Neural crest cell (in vitro differentiated cells): Measurements from ENCODE around the gene PHTF2. TPM values are rescaled to one million over a fixed set of nuclear protein-coding genes. Genes with fewer than 3 reads are reported as not detected.

ENCODE experiments used
- DNase-seq: peaks from one replicate; pipeline ENCODE4 v3.0.0; 2021; ENCODE audit warnings: low read depth, mixed read lengths, low spot score
- H3K27ac Mint-ChIP-seq: one replicate; pipeline ENCODE4 v1.8.0; 2021; ENCODE audit warnings: mild to moderate bottlenecking, mixed read lengths; ENCODE audit not compliant: unreplicated experiment
- H3K27me3 Mint-ChIP-seq: 2 replicates; pipeline ENCODE4 v1.8.0; 2021; ENCODE audit warnings: low read depth, mild to moderate bottlenecking, mixed read lengths
- H3K36me3 Mint-ChIP-seq: 2 replicates; pipeline ENCODE4 v1.8.0; 2021; ENCODE audit warnings: low read depth, mild to moderate bottlenecking, mixed read lengths
- H3K4me1 Mint-ChIP-seq: 2 replicates; pipeline ENCODE4 v1.8.0; 2021; ENCODE audit warnings: mixed read lengths
- H3K4me3 Mint-ChIP-seq: one replicate; pipeline ENCODE4 v1.8.0; 2021; ENCODE audit warnings: mild to moderate bottlenecking, mixed read lengths
- H3K9me3 Mint-ChIP-seq: 2 replicates; pipeline ENCODE4 v1.8.0; 2021; ENCODE audit warnings: mixed read lengths
- total RNA-seq: library from RNA; stranded (reverse); gene quantifications from 2 replicates; pipeline ENCODE4 v1.2.1, GENCODE V29; 2021
- TF ChIP-seq, protein P1 (sequence below): fragments of 200-600 bp; sonication (generic); conservative IDR thresholded peaks from 2 replicates; pipeline ENCODE4 v1.5.0; 2021; ENCODE audit warnings: antibody characterized with exemption, mild to moderate bottlenecking

The PHTF2 gene
- total RNA-seq, 1 donor from 2014 or later, result 19.8 TPM

DNA sequence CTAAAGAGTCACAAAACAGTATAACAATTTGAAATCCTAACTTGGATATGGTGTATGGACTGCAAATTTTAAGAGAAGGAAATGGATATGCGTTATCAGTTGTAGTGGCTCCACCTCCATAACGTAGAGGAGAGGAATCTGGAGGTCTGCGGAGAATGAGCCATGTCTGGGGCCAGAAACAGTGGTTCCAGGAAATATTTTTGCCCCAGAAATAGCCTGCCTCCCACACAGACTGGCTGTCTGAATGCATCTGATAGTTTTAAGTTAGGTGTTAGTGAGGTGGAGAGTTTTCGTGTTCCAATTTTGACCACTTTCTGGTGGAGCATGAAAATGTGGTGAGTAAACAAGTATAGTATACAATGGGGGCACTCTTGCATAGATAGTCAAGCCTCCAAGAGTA is 1.6 kb downstream of the PHTF2 start:
- Mint-ChIP-seq H3K36me3 (peaks cover 13% of the 10 kb centered on the region), H3K27me3 (no peaks in the 10 kb centered on the region), H3K27ac (peak overlapping the region; percentile 28), H3K4me1 (peaks cover 30% of the 10 kb centered on the region), H3K9me3 (no peaks in the 10 kb centered on the region), H3K4me3 (peak overlapping the region; percentile 98)
- no peak for DNase-seq
- TF ChIP-seq, protein P1, sequence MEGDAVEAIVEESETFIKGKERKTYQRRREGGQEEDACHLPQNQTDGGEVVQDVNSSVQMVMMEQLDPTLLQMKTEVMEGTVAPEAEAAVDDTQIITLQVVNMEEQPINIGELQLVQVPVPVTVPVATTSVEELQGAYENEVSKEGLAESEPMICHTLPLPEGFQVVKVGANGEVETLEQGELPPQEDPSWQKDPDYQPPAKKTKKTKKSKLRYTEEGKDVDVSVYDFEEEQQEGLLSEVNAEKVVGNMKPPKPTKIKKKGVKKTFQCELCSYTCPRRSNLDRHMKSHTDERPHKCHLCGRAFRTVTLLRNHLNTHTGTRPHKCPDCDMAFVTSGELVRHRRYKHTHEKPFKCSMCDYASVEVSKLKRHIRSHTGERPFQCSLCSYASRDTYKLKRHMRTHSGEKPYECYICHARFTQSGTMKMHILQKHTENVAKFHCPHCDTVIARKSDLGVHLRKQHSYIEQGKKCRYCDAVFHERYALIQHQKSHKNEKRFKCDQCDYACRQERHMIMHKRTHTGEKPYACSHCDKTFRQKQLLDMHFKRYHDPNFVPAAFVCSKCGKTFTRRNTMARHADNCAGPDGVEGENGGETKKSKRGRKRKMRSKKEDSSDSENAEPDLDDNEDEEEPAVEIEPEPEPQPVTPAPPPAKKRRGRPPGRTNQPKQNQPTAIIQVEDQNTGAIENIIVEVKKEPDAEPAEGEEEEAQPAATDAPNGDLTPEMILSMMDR, result no peak

DNA sequence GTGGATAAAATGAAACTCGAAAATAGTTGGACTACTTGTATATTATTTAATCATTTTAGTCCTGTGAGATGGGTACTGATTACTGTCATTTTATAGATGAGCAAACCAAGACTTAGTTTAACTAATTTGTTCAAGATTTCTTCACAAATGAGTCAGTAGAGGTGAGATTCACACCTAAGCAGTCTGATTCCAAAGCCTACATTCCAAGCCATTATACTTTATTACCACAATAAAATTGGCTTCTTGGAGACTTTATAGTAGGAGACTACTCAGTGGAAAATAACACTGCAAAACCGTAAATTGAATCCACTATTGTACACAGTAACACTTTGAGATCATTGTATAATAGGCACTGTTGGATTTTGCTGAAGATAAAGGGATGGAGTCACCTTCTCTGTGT is 2.2 kb downstream of the PHTF2 start:
- no peaks in the 10 kb centered on the region for H3K27me3 Mint-ChIP-seq
- TF ChIP-seq, protein P1, result no peak
- H3K4me1 Mint-ChIP-seq, result peaks cover 30% of the 10 kb centered on the region
- DNase-seq, result no peak
- H3K9me3 Mint-ChIP-seq, result peaks cover 2% of the 10 kb centered on the region
- H3K36me3 Mint-ChIP-seq, result peaks cover 19% of the 10 kb centered on the region
- H3K27ac Mint-ChIP-seq, result no peak overlapping the region
- no peak overlapping the region for H3K4me3 Mint-ChIP-seq

DNA sequence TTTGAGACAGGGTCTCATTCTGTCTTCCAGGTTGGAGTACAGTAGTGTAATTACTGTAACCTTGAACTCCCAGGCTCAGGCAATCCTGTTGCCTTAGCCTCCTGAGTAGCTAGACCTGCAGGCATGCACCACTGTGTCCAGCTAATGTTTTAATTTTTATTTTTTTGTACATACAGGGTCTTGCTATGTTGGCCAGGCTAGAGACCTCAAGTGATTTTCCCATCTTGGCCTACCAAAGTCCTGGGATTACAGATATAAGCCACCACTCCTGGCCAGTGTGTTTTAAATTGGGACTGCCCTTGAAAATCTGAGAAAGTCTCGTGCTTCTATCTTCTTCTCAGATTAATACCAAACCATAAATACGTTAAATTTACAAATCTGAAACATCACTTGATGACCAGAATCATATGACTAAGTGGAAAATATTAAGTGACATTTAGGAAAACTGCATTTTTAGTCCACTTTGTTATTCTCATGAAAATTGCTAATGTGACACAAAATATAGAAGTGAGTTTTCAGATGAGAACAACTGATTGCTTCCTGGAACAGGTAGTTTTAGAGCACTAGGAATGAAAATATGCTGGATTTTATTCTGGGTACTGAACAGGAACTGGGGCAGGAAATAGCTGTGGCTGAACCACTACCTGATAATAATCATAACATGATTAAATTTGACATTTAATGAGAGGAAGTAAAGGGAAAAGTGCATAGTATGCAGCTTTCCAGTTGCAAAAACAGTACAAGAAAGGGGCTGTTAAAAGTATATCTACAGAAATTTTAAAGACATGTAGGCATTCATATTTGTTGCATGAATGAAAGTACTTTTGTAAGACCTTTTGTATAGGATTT is 4.2 kb downstream of the PHTF2 start:
- Mint-ChIP-seq H3K4me3 (no peak overlapping the region), H3K36me3 (peaks cover 37% of the 10 kb centered on the region), H3K27me3 (no peaks in the 10 kb centered on the region), H3K4me1 (peaks cover 14% of the 10 kb centered on the region), H3K9me3 (peaks cover 10% of the 10 kb centered on the region), H3K27ac (no peak overlapping the region)
- TF ChIP-seq, protein P1, result no peak
- DNase-seq, result no peak

DNA sequence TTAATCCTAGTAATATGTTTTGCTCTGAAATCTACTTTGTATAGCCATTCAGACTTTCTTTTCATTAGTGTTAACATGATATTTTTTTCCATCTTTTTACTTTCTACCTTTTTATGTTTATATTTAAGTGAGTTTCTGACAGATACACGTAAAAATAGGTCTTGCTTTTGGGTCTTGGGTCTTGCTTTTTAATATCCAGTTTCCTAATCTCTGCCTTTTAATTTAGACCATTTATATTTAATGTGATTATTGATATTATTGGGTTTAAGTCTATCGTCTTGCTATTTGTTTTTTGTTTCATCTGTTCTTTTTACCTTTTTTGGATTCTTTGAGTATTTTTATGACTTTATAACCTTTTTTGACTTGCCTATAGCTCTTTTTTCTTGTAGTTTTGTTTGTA is 7.9 kb downstream of the PHTF2 start:
- Mint-ChIP-seq H3K27ac (no peak overlapping the region), H3K36me3 (peaks cover 41% of the 10 kb centered on the region), H3K4me1 (no peaks in the 10 kb centered on the region), H3K27me3 (no peaks in the 10 kb centered on the region), H3K4me3 (no peak overlapping the region), H3K9me3 (peaks cover 19% of the 10 kb centered on the region)
- DNase-seq, result no peak
- TF ChIP-seq, protein P1, result no peak

DNA sequence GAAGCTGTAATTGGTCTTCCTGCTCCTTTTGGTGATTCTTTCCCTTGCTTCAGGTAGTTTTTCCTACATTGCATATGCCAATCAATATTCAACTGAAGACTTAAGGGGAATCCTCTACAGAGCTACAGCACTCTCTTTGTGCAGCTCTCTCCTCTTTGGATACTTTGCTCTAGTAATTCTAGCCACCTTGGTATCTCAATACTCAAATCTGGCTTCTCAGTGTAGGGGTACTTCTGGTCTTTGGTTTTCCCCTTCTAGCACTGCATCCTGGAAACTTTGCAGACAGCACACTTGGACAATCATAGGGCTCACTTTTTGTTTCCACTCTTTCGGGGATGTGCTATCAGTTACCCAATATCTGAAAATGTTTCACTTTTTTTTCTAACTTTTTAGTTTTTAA is 9.9 kb downstream of the PHTF2 start:
- peaks cover 43% of the 10 kb centered on the region for H3K36me3 Mint-ChIP-seq
- no peak overlapping the region for H3K4me3 Mint-ChIP-seq
- DNase-seq, result no peak
- TF ChIP-seq, protein P1, result no peak
- peaks cover 22% of the 10 kb centered on the region for H3K9me3 Mint-ChIP-seq
- H3K4me1 Mint-ChIP-seq, result no peaks in the 10 kb centered on the region
- H3K27ac Mint-ChIP-seq, result no peak overlapping the region
- no peaks in the 10 kb centered on the region for H3K27me3 Mint-ChIP-seq
